AG09309 (cell line): ENCODE measurements around the gene HERPUD1.

Experiments used
- DNase-seq: peaks from one replicate; pipeline ENCODE4 v3.0.0-alpha.2; 2010; ENCODE audit warnings: low read depth
- H3K4me3 ChIP-seq: 2 replicates; pipeline ENCODE4 v1.5.1; 2011; ENCODE audit warnings: mild to moderate bottlenecking, low read depth, low read length, moderate library complexity; ENCODE audit not compliant: control insufficient read depth
- TF ChIP-seq, protein P1 (sequence below): IDR thresholded peaks from 2 replicates; pipeline ENCODE4 v1.5.1; 2011; ENCODE audit warnings: mild to moderate bottlenecking, low read depth, low read length, inconsistent platforms; ENCODE audit not compliant: insufficient read depth, control insufficient read depth; ENCODE audit errors: missing control alignments

The HERPUD1 gene

DNA sequence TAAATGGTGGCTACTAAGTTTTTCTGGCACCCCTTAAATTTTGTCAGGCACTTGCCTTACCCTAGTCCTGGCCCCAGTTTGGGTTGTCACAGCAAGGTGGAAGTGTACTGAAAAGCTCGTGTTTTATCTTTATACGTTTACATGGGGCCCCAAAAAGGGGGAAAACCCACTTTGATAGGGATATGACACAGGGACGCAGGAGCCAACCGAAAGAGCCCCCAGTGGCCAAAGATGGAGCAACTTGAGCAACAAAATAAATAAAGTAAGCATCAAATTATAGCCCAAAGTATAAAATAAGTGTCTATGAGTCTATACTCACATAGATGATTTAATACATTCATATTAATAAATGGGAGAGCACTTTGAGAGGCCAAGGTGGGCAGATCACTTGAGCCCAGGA, 24.8 kb downstream of the HERPUD1 start:
- no peak overlapping the region for H3K4me3 ChIP-seq
- no peak for DNase-seq
- TF ChIP-seq, protein P1, sequence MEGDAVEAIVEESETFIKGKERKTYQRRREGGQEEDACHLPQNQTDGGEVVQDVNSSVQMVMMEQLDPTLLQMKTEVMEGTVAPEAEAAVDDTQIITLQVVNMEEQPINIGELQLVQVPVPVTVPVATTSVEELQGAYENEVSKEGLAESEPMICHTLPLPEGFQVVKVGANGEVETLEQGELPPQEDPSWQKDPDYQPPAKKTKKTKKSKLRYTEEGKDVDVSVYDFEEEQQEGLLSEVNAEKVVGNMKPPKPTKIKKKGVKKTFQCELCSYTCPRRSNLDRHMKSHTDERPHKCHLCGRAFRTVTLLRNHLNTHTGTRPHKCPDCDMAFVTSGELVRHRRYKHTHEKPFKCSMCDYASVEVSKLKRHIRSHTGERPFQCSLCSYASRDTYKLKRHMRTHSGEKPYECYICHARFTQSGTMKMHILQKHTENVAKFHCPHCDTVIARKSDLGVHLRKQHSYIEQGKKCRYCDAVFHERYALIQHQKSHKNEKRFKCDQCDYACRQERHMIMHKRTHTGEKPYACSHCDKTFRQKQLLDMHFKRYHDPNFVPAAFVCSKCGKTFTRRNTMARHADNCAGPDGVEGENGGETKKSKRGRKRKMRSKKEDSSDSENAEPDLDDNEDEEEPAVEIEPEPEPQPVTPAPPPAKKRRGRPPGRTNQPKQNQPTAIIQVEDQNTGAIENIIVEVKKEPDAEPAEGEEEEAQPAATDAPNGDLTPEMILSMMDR, result no peak

- no peak overlapping the region for H3K4me3 ChIP-seq
- no peak for DNase-seq
- TF ChIP-seq, protein P1, result no peak
Measured at GRCh38 chr16:56960681-56961281, 28.8 kb downstream of the HERPUD1 start.

DNA sequence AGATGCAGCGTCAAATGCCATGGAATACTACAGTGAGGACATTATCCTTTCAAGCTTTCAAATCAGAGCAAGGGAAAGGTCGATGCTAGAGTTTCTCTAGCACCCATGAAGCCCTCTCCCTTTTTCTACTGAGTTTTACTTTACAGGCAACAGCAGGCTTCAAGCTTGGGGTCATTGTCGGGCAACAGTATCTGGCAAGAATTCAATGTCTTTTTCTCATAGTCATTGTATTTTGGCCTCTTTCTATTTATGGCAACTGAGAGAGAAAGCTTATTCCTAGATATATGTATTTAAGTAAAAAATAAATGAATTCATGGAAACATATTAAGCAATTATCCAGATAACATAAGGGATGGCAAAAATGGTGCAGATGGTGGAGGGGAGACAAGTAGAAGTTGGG, 29.4 kb downstream of the HERPUD1 start:
- no peak overlapping the region for H3K4me3 ChIP-seq
- TF ChIP-seq, protein P1, result no peak
- DNase-seq, result no peak

DNA sequence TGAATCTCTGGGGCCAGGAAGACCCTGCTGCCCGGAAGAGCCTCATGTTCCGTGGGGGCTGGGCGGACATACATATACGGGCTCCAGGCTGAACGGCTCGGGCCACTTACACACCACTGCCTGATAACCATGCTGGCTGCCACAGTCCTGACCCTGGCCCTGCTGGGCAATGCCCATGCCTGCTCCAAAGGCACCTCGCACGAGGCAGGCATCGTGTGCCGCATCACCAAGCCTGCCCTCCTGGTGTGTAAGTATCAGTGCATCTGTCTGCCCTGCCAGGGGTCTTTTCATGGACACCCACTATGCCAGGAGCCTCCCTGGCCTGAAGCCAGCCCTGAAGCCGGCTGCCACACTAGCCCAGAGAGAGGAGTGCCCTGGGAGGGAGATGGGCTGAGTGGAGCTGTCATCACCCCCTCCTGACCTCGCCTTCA, 29.9 kb downstream of the HERPUD1 start, which contains the start of gene CETP:
Gene CETP, plus strand, starts transcription at position 100 of the 431 bp plus-strand sequence. Its CDS starts 30 bp downstream, at position 130.
- no peak within 1 kb of the TSS for H3K4me3 ChIP-seq
- TF ChIP-seq, protein P1, result no peak
- DNase-seq, result no peak

DNA sequence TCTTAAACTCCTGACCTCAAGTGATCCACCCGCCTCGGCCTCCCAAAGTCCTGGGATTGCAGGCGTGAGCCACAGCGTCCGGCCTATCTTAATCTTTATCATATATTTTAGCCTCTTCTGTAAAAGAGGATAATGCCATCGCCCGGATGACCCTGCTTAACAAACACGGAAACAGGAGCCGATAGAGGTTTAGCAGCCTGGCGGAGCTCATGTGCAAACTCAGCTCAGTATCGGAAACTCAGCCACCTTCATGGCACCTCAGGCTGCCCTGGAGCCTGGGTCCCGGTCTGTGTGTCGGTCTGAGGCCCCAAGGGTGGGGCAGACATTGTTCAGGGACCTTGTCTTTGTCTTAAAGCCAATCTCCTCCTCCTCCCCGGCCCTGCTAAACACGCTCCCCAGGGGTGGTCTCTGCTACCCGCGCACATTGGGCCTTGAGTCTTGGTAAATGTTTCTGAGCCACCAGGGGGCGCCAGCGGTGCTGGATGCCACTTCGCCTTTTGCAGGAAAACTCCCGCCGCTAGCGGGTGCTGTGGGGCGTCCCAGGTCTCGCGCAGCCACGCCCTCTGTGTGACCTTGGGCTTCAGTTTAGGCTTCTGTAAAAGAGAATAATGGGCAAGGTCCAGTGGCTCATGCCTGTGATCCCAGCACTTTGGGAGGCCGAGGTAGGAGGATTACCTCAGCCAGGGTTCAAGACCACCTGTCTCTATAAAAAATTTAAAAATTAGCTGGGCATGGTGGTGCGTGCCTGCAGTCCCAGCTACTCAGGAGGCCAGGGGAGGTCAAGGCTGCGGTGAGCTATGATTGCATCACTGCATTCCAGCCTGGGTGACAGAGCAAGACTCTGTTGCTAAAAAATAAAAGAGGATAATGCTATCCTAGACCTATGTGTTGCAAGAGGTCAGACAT, 32.6 kb downstream of the HERPUD1 start:
- TF ChIP-seq, protein P1, result peak; percentile 72
- no peak overlapping the region for H3K4me3 ChIP-seq
- peak; percentile 68 for DNase-seq

- no peak overlapping the region for H3K4me3 ChIP-seq
- TF ChIP-seq, protein P1, result no peak
- no peak for DNase-seq
Measured at GRCh38 chr16:56965149-56966092, 33.5 kb downstream of the HERPUD1 start.
